OCI-LY1 (cell line): ENCODE measurements around the gene TMEM119.

Experiments used
- H2AFZ ChIP-seq: fragments of 200-600 bp; sonication (generic), shearing (Covaris generic); 2 replicates; pipeline ENCODE4 v1.6.0; 2014; ENCODE audit warnings: antibody characterized with exemption, mild to moderate bottlenecking, low read length
- H3F3A ChIP-seq: fragments of 200-600 bp; sonication (generic), shearing (Covaris generic); 2 replicates; pipeline ENCODE4 v1.6.0; 2014; ENCODE audit warnings: mild to moderate bottlenecking, antibody characterized with exemption, low read length, moderate library complexity; ENCODE audit not compliant: insufficient read depth
- H3K27ac ChIP-seq: fragments of 200-600 bp; sonication (generic); 2 replicates; pipeline ENCODE4 v1.5.1; 2014; ENCODE audit warnings: low read length, mixed run types, mild to moderate bottlenecking, low read depth; ENCODE audit not compliant: poor library complexity, severe bottlenecking
- H3K27me3 ChIP-seq: fragments of 200-600 bp; sonication (generic); 2 replicates; pipeline ENCODE4 v1.6.0; 2014; ENCODE audit warnings: antibody characterized with exemption, mild to moderate bottlenecking, low read length, moderate library complexity; ENCODE audit not compliant: insufficient read depth
- H3K36me3 ChIP-seq: fragments of 200-600 bp; sonication (generic); 2 replicates; pipeline ENCODE4 v1.6.1; 2014; ENCODE audit warnings: mild to moderate bottlenecking, antibody characterized with exemption, low read length, moderate library complexity, mixed read lengths; ENCODE audit not compliant: insufficient read depth
- H3K4me1 ChIP-seq: fragments of 200-600 bp; sonication (generic); 2 replicates; pipeline ENCODE4 v1.5.1; 2014; ENCODE audit warnings: mild to moderate bottlenecking, low read length, moderate library complexity; ENCODE audit not compliant: insufficient read depth, severe bottlenecking
- H3K4me2 ChIP-seq: fragments of 200-600 bp; sonication (generic), shearing (Covaris generic); 2 replicates; pipeline ENCODE4 v1.6.1; 2014; ENCODE audit warnings: low read length
- H3K4me3 ChIP-seq: fragments of 200-600 bp; sonication (generic); 2 replicates; pipeline ENCODE4 v1.5.1; 2014; ENCODE audit warnings: low read length, low read depth, mild to moderate bottlenecking, mixed read lengths; ENCODE audit not compliant: poor library complexity, severe bottlenecking
- H3K79me2 ChIP-seq: fragments of 200-600 bp; shearing (Covaris generic); 2 replicates; pipeline ENCODE4 v1.6.1; 2016; ENCODE audit warnings: mixed run types, low read length, mixed read lengths; ENCODE audit not compliant: insufficient read depth
- H3K9ac ChIP-seq: fragments of 200-600 bp; sonication (generic), shearing (Covaris generic); 2 replicates; pipeline ENCODE4 v1.6.1; 2014; ENCODE audit warnings: mild to moderate bottlenecking, low read length, mixed read lengths
- H3K9me2 ChIP-seq: fragments of 200-600 bp; sonication (generic), shearing (Covaris generic); 2 replicates; pipeline ENCODE4 v1.6.1; 2014; ENCODE audit warnings: low read depth, mild to moderate bottlenecking, low read length, mixed read lengths
- H3K9me3 ChIP-seq: fragments of 200-600 bp; shearing (Covaris generic); 2 replicates; pipeline ENCODE4 v1.6.1; 2014; ENCODE audit warnings: low read length, mixed read lengths
- H4K20me1 ChIP-seq: fragments of 200-600 bp; sonication (generic), shearing (Covaris generic); 2 replicates; pipeline ENCODE4 v1.6.0; 2016; ENCODE audit warnings: mild to moderate bottlenecking, low read length; ENCODE audit not compliant: insufficient read depth
- EZH2 ChIP-seq: fragments of 200-600 bp; sonication (generic), shearing (Covaris generic); IDR thresholded peaks from 2 replicates; pipeline ENCODE4 v1.8.0; 2017; ENCODE audit warnings: borderline replicate concordance, mixed run types, mild to moderate bottlenecking, antibody characterized with exemption, low read length, moderate library complexity, mixed read lengths
- TF ChIP-seq, protein P1 (sequence below): fragments of 200-600 bp; sonication (generic), shearing (Covaris generic); IDR thresholded peaks from 2 replicates; pipeline ENCODE4 v1.5.1; 2017; ENCODE audit warnings: mild to moderate bottlenecking, antibody characterized with exemption, low read length, moderate library complexity, mixed read lengths

TMEM119 gene

DNA sequence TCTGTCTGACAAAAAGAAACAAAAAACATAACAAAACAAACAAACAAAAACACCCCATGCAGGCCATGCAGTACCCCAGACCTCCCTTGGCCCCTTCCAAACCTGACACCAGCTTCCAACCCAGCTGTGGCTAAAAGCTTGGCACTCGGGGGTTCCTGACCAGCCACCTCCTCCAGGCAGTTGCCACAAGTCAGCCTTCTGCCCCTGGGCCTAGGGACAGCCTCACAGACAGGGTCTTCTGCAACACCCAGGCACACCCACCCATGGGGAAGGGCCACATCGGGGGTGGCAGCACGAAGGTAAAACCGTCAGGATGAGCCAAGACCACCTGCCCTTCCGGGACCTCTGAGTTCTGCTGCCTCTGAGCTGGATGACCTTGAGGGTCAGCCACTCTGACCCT lies 10.7 kb upstream of the TMEM119 start:
- no peak overlapping the region for H3K27ac ChIP-seq
- no peaks in the 10 kb centered on the region for H3K79me2 ChIP-seq
- no peaks in the 10 kb centered on the region for H3K36me3 ChIP-seq
- no peak overlapping the region for H3K9ac ChIP-seq
- H4K20me1 ChIP-seq, result no peaks in the 10 kb centered on the region
- no peak overlapping the region for H3K4me3 ChIP-seq
- H2AFZ ChIP-seq, result no peak overlapping the region
- no peaks in the 10 kb centered on the region for H3K9me2 ChIP-seq
- no peaks in the 10 kb centered on the region for H3F3A ChIP-seq
- H3K4me2 ChIP-seq, result no peak overlapping the region
- H3K4me1 ChIP-seq, result no peaks in the 10 kb centered on the region
- no peak for TF ChIP-seq EZH2
- TF ChIP-seq, protein P1, sequence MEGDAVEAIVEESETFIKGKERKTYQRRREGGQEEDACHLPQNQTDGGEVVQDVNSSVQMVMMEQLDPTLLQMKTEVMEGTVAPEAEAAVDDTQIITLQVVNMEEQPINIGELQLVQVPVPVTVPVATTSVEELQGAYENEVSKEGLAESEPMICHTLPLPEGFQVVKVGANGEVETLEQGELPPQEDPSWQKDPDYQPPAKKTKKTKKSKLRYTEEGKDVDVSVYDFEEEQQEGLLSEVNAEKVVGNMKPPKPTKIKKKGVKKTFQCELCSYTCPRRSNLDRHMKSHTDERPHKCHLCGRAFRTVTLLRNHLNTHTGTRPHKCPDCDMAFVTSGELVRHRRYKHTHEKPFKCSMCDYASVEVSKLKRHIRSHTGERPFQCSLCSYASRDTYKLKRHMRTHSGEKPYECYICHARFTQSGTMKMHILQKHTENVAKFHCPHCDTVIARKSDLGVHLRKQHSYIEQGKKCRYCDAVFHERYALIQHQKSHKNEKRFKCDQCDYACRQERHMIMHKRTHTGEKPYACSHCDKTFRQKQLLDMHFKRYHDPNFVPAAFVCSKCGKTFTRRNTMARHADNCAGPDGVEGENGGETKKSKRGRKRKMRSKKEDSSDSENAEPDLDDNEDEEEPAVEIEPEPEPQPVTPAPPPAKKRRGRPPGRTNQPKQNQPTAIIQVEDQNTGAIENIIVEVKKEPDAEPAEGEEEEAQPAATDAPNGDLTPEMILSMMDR, result no peak
- no peaks in the 10 kb centered on the region for H3K9me3 ChIP-seq
- H3K27me3 ChIP-seq, result no peaks in the 10 kb centered on the region

DNA sequence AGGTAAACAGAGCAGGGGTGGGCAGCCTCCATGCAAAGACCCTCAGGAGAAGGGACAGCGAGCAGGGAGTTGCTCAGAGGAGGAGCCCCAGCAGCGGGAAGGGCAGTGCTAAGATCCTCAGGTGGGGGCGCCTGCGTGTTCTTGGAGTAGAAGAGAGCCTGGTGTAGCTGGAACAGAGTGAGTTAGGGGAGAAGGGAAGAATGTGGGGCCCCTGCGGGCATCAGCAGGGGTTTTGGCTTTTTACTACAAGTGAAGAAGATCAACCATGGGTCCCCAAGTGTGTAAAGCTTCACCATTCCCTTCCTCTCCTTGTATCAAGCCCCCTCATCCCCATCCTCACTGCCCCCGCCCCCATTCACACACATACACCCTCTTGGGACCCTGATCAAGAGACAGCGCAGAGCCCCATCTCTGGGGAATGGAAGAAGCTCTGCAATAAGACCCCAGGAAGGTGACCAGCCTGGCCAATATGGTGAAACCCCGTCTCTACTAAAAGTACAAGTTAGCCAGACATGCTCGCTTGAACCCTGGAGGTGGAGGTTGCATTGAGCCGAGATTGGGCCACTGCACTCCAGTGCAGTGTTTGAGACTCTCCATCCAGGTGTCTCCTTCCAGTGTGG lies 10.2 kb upstream of the TMEM119 start:
- no peak overlapping the region for H3K9ac ChIP-seq
- H3K4me3 ChIP-seq, result no peak overlapping the region
- no peaks in the 10 kb centered on the region for H3K9me3 ChIP-seq
- H2AFZ ChIP-seq, result no peak overlapping the region
- no peaks in the 10 kb centered on the region for H3K79me2 ChIP-seq
- H4K20me1 ChIP-seq, result no peaks in the 10 kb centered on the region
- no peak overlapping the region for H3K27ac ChIP-seq
- no peak overlapping the region for H3K4me2 ChIP-seq
- no peaks in the 10 kb centered on the region for H3K9me2 ChIP-seq
- TF ChIP-seq EZH2, result no peak
- TF ChIP-seq, protein P1, result no peak
- H3K4me1 ChIP-seq, result no peaks in the 10 kb centered on the region
- no peaks in the 10 kb centered on the region for H3F3A ChIP-seq
- no peaks in the 10 kb centered on the region for H3K36me3 ChIP-seq
- no peaks in the 10 kb centered on the region for H3K27me3 ChIP-seq

DNA sequence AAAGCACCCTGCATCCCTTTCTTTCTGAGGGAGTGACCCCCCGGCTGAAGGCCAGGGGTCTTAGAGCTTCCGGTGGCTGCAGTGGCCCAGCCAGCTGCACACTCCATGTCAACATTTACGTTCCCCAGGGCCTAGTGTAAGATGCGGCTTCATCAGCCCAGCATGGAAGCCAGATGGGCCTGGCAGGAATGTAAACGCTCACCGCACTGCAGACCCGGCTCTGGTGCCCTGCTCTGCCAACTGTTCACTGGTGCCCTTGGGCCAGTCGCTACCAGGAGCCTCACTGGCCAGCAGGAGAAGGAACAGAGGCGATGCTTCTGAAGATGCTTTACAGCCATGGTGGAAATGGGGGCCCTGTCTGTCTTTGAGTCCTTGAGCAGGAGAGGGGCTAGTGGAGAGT lies 8.6 kb upstream of the TMEM119 start:
- Histone ChIP-seq H3K36me3 (no peaks in the 10 kb centered on the region), H2AFZ (no peak overlapping the region), H3K9me3 (no peaks in the 10 kb centered on the region), H3K4me3 (no peak overlapping the region), H3K4me2 (no peak overlapping the region), H3K79me2 (no peaks in the 10 kb centered on the region), H3K27me3 (no peaks in the 10 kb centered on the region), H3F3A (no peaks in the 10 kb centered on the region), H3K9ac (no peak overlapping the region), H3K4me1 (no peaks in the 10 kb centered on the region), H3K9me2 (no peaks in the 10 kb centered on the region), H4K20me1 (no peaks in the 10 kb centered on the region), H3K27ac (no peak overlapping the region)
- TF ChIP-seq, protein P1, result no peak
- no peak for TF ChIP-seq EZH2
